Measurements from ENCODE around the gene FAM83D.
"Not testable (repeated sequence)": the region's sequence is repeated elsewhere in the genome, so short reads cannot be mapped to it uniquely, and the experiment has no call there.

The FAM83D gene

GRCh38 chr20:38953630-38954340 lies 27.6 kb downstream of the FAM83D start:
- TF ChIP-seq CTCF (IDR thresholded peaks at IDR 0.05; ENCODE audit: low read length) (no peak), EZH2 (optimal IDR thresholded peaks at IDR 0.05; ENCODE audit: low read depth, low read length) (no peak), EZH2phosphoT487 (IDR thresholded peaks at IDR 0.05; ENCODE audit: low read length) (no peak)
- H3K79me2 ChIP-seq (ENCODE audit: low read length) = 0 out of 2 replicates have a peak, but pooled peaks cover 6% of the 10 kb centered on the region
- H3K9me2 ChIP-seq (replicated peaks; ENCODE audit: insufficient read depth, low read length) = no peaks in the 10 kb centered on the region
- no peak for DNase-seq
- no peak overlapping the region for H3K27ac ChIP-seq (ENCODE audit: low read length)
- no peaks in the 10 kb centered on the region for H3K27me3 ChIP-seq (replicated peaks; ENCODE audit: insufficient read depth, low read length)
- no peaks in the 10 kb centered on the region for H4K20me1 ChIP-seq (ENCODE audit: insufficient read depth, low read length)
- H3K4me1 ChIP-seq (ENCODE audit: low read length) = no peaks in the 10 kb centered on the region
- H2AFZ ChIP-seq (ENCODE audit: low read length) = no peak overlapping the region
- peaks cover 5% of the 10 kb centered on the region; the same call in 1 of the 2 replicates for H3F3A ChIP-seq (ENCODE audit: insufficient read depth, low read length)
- H3K4me3 ChIP-seq (ENCODE audit: low read length) = no peak overlapping the region
- no peak overlapping the region for H3K9ac ChIP-seq (ENCODE audit: low read length)
- H3K9me3 ChIP-seq (replicated peaks; ENCODE audit: insufficient read depth, low read length) = no peaks in the 10 kb centered on the region
- 0 out of 2 replicates have a peak, but pooled peaks cover 11% of the 10 kb centered on the region for H3K36me3 ChIP-seq (replicated peaks; ENCODE audit: insufficient read depth, low read length)
- no peak overlapping the region for H3K4me2 ChIP-seq (ENCODE audit: low read depth, low read length)

GRCh38 chr20:38957235-38957876 lies 31.1 kb downstream of the FAM83D start:
- H3K36me3 ChIP-seq (replicated peaks; ENCODE audit: insufficient read depth, low read length) = 0 out of 2 replicates have a peak, but pooled peaks cover 6% of the 10 kb centered on the region
- H2AFZ ChIP-seq (ENCODE audit: low read length) = no peak overlapping the region
- H3K9ac ChIP-seq (ENCODE audit: low read length) = no peak overlapping the region
- no peaks in the 10 kb centered on the region for H3K9me2 ChIP-seq (replicated peaks; ENCODE audit: insufficient read depth, low read length)
- H3K79me2 ChIP-seq (ENCODE audit: low read length) = peaks cover 2% of the 10 kb centered on the region; the same call in 1 of the 2 replicates
- H3F3A ChIP-seq (ENCODE audit: insufficient read depth, low read length) = peaks cover 6% of the 10 kb centered on the region; the same call in 1 of the 2 replicates
- H3K4me2 ChIP-seq (ENCODE audit: low read depth, low read length) = no peak overlapping the region
- peaks cover 5% of the 10 kb centered on the region; the same call in 1 of the 2 replicates for H3K4me1 ChIP-seq (ENCODE audit: low read length)
- H3K9me3 ChIP-seq (replicated peaks; ENCODE audit: insufficient read depth, low read length) = no peaks in the 10 kb centered on the region
- no peak overlapping the region for H3K4me3 ChIP-seq (ENCODE audit: low read length)
- H4K20me1 ChIP-seq (ENCODE audit: insufficient read depth, low read length) = no peaks in the 10 kb centered on the region
- H3K27ac ChIP-seq (ENCODE audit: low read length) = no peak overlapping the region
- DNase-seq = no peak
- no peaks in the 10 kb centered on the region for H3K27me3 ChIP-seq (replicated peaks; ENCODE audit: insufficient read depth, low read length)
- TF ChIP-seq CTCF (IDR thresholded peaks at IDR 0.05; ENCODE audit: low read length) (no peak), EZH2phosphoT487 (IDR thresholded peaks at IDR 0.05; ENCODE audit: low read length) (no peak), EZH2 (optimal IDR thresholded peaks at IDR 0.05; ENCODE audit: low read depth, low read length) (no peak)

GRCh38 chr20:38957915-38958485 lies 31.8 kb downstream of the FAM83D start:
- Histone ChIP-seq H3F3A (ENCODE audit: insufficient read depth, low read length) (peaks cover 9% of the 10 kb centered on the region; the same call in 1 of the 2 replicates), H3K9ac (ENCODE audit: low read length) (no peak overlapping the region), H3K4me3 (ENCODE audit: low read length) (no peak overlapping the region), H2AFZ (ENCODE audit: low read length) (no peak overlapping the region), H3K9me2 (replicated peaks; ENCODE audit: insufficient read depth, low read length) (no peaks in the 10 kb centered on the region), H3K9me3 (replicated peaks; ENCODE audit: insufficient read depth, low read length) (no peaks in the 10 kb centered on the region), H3K4me1 (ENCODE audit: low read length) (peaks cover 6% of the 10 kb centered on the region; the same call in 1 of the 2 replicates), H3K27me3 (replicated peaks; ENCODE audit: insufficient read depth, low read length) (no peaks in the 10 kb centered on the region), H3K79me2 (ENCODE audit: low read length) (peaks cover 8% of the 10 kb centered on the region), H4K20me1 (ENCODE audit: insufficient read depth, low read length) (no peaks in the 10 kb centered on the region), H3K27ac (ENCODE audit: low read length) (no peak overlapping the region), H3K36me3 (replicated peaks; ENCODE audit: insufficient read depth, low read length) (0 out of 2 replicates have a peak, but pooled peaks cover 2% of the 10 kb centered on the region), H3K4me2 (ENCODE audit: low read depth, low read length) (no peak overlapping the region)
- no peak for DNase-seq
- TF ChIP-seq EZH2phosphoT487 (IDR thresholded peaks at IDR 0.05; ENCODE audit: low read length) = no peak
- TF ChIP-seq EZH2 (optimal IDR thresholded peaks at IDR 0.05; ENCODE audit: low read depth, low read length) = no peak
- TF ChIP-seq CTCF (IDR thresholded peaks at IDR 0.05; ENCODE audit: low read length) = no peak

GRCh38 chr20:38960187-38960687 lies 34.0 kb downstream of the FAM83D start:
- H3K9ac ChIP-seq (ENCODE audit: low read length); H3F3A ChIP-seq (ENCODE audit: insufficient read depth, low read length); H3K27ac ChIP-seq (ENCODE audit: low read length); DNase-seq; H3K4me3 ChIP-seq (ENCODE audit: low read length); H3K4me2 ChIP-seq (ENCODE audit: low read depth, low read length); H3K9me3 ChIP-seq (replicated peaks; ENCODE audit: insufficient read depth, low read length); H3K27me3 ChIP-seq (replicated peaks; ENCODE audit: insufficient read depth, low read length); H4K20me1 ChIP-seq (ENCODE audit: insufficient read depth, low read length); H3K9me2 ChIP-seq (replicated peaks; ENCODE audit: insufficient read depth, low read length); H2AFZ ChIP-seq (ENCODE audit: low read length); H3K36me3 ChIP-seq (replicated peaks; ENCODE audit: insufficient read depth, low read length): not testable (repeated sequence)
- Histone ChIP-seq H3K79me2 (ENCODE audit: low read length) (peaks cover 22% of the 10 kb centered on the region), H3K4me1 (ENCODE audit: low read length) (peaks cover 11% of the 10 kb centered on the region; the same call in 1 of the 2 replicates)
